ENCODE measurements around the gene TRDMT1. TPM values are rescaled to one million over a fixed set of nuclear protein-coding genes. Genes with fewer than 3 reads are reported as not detected.

TRDMT1 gene, protein sequence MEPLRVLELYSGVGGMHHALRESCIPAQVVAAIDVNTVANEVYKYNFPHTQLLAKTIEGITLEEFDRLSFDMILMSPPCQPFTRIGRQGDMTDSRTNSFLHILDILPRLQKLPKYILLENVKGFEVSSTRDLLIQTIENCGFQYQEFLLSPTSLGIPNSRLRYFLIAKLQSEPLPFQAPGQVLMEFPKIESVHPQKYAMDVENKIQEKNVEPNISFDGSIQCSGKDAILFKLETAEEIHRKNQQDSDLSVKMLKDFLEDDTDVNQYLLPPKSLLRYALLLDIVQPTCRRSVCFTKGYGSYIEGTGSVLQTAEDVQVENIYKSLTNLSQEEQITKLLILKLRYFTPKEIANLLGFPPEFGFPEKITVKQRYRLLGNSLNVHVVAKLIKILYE
- 7.3 TPM for polyA plus RNA-seq (2013, experiment 1 of 2; ENCODE audit: insufficient read length)
- 7.8 TPM for polyA plus RNA-seq (2013, experiment 2 of 2; ENCODE audit: insufficient read length)

DNA sequence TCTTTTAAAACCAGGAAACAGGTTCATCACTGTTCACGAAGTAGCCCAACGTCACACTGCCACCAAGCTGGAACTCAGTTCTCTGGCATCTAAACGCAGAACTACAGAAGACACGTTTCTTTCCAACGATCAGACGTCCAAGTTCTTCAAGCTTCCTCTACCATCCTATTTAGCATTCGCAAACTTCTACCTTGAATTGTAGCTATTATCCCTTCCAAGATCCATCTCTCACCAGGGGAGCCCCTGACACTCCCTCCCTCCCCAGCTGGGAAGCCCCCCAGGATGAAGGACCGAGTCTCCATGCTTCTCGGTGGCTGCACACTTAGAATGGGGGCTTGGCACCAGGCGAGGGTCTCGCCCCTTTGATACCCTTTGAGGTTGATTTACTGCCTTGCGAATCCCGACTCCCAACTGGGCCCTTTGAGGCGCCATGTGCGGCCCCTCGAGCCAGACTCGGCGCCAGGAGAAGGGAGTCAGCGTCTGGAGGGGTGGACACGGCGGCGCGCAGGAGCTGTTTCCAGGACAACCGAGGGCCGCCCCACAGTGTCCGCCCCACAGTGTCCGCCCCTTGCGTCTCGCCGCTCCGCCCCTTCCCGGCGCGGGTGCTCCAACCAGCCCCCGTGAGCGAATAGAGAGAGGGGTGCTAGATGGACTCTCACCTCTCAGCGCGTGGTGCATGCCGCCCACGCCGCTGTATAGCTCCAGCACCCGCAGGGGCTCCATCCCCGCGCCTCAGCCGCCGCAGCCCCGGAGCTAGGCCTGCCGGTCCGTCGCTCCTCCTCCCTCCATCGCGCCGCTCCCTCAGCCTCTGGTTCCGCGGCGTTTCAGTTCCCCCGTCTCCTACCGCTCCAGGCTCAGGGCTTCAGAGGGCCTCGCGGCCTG is at the start of gene TRDMT1:
TSS of gene TRDMT1 (minus strand) at position 761 of the 882 bp plus-strand sequence. CDS start at position 723, 38 bp downstream.
- DNase-seq, result peak; percentile 95

DNA sequence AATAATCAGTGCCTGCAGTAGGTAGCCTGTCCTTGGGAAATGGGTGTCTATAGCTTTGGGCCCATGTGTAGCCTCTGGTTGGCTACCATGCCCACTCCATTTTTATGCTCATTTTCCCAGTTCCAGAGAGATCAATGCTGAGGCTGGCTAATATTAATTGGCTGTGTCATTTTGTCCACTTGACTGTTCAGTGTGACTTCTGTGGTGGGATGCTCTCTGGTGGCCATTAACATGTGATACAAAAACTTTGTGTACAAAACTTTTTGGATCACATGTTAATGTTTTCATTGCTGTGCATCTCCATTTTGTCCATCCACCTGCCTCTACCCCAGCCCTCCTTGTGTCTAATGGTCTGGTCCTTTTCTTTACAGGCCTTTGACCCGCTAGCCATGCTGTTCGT is 49.3 kb upstream of the TRDMT1 start:
- peak; percentile 30 for DNase-seq

DNA sequence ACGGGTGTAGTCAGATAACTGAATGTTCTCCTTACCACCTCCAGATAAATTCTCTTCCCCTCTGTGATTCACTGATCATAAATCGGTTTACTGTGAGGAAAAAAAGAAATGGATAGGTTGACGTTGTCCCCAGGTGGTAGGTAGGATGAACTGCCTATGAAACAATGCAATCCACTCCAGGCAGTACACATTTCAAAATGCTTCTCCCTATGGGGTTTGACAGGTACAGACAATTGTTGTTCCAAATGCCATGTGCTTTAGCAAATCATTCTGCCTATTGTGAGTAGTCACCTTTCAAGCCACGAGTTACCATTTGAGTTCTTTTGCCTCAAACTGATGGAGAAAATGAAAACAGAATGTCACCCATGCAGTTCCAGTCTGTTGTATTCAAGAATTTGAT is 48.3 kb upstream of the TRDMT1 start:
- DNase-seq, result no peak

GRCh38 chr10:17248964-17249363 is 47.5 kb upstream of the TRDMT1 start:
- no peak for DNase-seq

DNA sequence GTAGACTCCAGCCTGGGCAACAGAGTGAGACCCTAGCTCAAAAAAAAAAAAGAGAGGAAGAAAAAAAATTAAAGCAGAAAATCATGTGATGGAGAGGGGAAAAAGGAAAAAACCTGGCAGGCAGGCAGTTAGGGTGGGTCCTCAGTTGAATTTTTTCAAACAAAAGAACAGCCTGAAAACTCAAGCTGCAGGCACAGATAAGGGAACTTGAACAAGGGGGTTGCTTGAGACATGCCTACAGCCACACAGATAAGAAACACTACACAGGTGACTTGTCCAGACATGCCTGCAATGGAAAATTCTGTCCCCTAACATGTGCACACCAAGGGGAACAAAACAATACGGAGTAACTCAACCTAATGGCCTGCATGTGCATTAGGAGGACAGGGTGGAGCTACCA is 45.7 kb upstream of the TRDMT1 start:
- no peak for DNase-seq

- DNase-seq, result peak; percentile 54
Observed at GRCh38 chr10:17244700-17245365, 43.4 kb upstream of the TRDMT1 start.

DNA sequence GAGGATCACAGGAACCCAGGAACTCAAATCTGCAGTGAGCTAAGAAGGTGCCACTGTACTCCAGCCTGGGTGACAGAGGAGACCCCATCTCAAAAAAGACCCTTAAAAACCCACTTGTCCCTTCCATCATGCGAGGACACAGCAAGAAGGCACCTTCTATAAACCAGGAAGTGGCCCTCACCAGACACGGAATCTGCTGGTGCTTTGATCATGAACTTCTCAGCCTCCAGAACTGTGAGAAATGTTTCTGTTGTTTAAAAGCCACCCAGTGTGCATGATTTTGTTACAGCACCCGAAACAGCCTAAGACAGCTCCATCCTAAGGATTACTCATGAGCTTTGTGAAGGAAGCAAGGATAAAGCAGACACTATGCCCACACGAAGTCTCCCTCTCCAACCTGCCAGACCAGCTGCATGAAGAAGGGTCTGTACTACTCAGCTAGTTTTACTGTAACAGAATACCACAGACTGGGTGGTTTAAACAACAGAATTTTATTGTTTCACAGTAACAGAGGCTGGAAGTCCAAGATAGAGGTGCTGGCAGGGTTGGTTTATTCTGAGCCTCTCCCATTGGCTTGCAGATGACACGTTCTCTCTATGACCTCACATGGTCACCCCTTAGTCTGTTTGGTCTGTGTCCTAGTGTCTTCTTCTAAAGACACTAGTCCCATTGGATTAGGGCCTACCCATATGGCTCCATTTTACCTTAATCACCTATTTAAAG is 40.3 kb upstream of the TRDMT1 start:
- no peak for DNase-seq

DNA sequence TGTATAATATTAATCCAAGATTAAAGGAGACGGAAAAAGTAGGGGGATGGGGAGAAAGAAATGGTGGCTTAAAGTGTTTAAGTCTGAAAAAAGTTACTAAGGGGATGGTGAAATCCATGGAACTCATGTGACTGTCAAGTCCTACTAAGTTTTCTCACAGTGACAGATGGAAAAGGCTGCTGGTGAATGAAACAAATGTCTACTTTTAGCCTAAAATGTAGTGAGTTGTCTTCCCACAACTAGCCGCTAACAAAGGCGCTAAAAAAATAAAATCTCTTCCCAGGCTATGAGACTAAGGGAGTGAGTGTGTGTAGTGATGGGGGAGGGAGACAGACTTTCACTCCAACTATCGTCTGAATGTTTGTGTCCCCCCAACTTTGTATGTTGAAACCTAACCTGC is 39.1 kb upstream of the TRDMT1 start:
- no peak for DNase-seq

- DNase-seq, result no peak
Observed at GRCh38 chr10:17240096-17240495, 38.6 kb upstream of the TRDMT1 start.

DNA sequence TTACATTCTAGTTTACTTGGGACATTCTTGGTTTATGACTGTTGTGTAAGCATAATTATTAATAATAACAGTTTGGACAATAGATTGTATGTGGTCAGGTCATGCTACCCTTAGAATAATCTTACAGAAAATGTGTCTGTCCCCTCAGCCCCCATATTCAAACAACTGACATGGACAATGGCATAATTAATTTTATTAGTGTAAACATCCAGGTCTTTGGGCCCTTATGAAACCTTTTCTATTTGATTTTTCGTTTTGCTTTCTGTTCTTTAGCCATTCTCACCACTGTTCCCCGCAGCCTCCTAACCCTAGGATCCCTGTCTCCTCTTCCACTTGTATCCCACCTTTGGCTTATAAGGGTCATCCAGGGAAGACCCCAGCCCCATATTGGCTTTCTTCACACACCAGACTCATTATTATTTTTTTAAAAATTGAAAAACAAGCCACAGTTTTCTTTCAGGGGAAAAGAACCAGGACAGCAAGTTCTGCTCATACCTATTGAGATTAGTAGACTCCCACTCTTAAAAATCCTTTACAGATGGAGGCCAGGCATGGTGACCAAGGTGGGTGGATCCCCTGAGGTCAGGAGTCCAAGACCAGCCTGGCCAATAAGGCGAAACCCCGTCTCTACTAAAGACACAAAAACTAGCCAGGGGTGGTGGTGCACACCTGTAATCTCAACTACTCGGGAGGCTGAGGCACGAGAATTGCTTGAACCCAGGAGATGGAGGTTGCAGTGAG is 38.0 kb upstream of the TRDMT1 start:
- DNase-seq, result no peak

GRCh38 chr10:17238445-17239291 is 37.2 kb upstream of the TRDMT1 start:
- DNase-seq, result peak; percentile 91

- peak; percentile 67 for DNase-seq
Observed at GRCh38 chr10:17237915-17238444, 36.5 kb upstream of the TRDMT1 start.

- no peak for DNase-seq
Observed at GRCh38 chr10:17237149-17237527, 35.7 kb upstream of the TRDMT1 start.

DNA sequence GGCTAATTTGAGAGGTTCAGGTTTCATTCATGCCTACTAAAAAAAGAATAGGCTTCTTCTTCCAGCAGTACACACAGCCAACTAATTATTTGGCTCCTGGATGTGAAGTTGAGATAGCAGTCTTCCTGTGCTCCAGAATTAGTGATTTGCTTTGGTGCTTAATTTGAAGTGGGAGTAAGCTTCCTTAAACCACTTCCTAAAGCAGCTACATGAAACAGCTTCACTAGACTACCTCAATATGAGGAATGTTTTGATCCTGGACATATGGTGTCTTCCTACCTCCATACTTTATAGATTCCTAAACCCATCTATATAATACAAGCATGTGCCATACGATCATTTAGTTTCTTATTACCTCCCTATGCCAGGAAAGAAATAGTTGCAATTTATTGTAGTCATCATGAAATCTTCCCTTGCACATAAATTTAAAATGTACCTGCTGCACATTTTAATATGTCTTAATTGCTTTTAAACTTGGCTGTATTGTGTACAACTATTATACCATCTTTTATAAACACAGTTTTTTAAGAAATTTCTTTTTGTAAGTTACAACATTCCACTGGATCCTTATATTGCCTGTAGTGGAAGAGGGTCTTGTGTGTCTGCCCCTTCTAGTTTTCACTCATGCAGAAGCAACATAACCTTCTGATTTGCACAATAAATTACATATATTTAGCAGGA is 35.1 kb upstream of the TRDMT1 start:
- DNase-seq, result no peak

- peak; percentile 54 for DNase-seq
Observed at GRCh38 chr10:17235136-17235535, 33.7 kb upstream of the TRDMT1 start.

DNA sequence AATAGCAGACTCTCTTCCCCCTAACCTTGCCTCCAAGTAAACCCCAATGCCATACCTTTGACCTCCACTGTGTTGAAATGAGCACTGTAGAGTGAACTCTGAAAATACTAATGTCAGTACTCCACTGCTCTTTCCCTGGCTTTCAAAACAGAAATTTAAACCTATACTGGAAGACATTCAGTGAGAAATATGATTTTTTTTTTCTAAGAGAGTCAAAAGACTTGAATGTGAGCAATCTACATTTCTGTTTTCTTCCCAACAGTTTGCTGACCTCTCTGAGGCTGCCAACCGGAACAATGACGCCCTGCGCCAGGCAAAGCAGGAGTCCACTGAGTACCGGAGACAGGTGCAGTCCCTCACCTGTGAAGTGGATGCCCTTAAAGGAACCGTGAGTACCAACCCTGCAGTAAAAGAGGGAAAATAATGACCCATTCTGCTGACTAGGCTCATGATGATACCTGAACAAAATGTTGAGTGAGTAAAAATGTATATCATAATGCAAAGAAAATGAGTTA is 33.0 kb upstream of the TRDMT1 start:
- no peak for DNase-seq

GRCh38 chr10:17233286-17233991 is 32.0 kb upstream of the TRDMT1 start:
- DNase-seq, result peak; percentile 64

DNA sequence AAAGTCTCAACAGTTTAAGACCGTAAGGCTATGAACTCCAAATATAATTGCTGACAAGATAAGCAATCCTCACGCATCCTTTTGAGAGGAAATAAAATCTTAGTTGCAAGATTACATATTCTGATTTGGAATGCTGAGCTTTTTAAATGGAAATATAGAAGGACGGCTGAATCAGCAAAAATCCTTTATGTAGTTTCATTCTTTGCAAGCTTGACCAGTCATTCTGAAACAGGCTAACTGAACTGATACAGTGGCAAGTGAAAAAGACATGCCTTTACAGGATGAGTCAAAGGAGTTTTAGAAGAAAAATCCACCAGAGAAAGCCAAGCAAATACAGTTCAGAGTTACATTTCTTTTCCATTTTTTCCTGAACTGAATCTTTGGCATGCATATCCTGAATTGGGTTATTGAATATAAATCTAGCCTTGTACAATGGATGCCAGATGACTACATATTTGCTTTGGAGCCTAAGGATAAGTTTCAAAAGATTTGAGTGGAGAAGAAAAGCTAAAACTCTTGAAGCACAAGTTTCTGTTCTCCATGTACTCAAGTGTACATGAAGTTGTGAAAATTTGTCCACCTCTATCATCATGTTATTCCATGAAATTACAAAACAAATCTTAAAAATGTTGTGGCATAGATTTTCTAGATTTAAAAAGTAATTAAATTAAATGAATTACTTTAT is 30.9 kb upstream of the TRDMT1 start:
- no peak for DNase-seq

Measured in fibroblast of skin of scalp (primary cell).